Neural progenitor cell (in vitro differentiated cells): Measurements from ENCODE around the gene ATP5F1C. TPM values are rescaled to one million over a fixed set of nuclear protein-coding genes. Genes with fewer than 3 reads are reported as not detected.
"Not testable (repeated sequence)": the region's sequence is repeated elsewhere in the genome, so short reads cannot be mapped to it uniquely, and the experiment has no call there.

ENCODE experiments used
- DNase-seq: peaks from one replicate; pipeline ENCODE4 v3.0.0-alpha.2; 2016; ENCODE audit warnings: low spot score
- H2AFZ ChIP-seq: fragments of 200-600 bp; sonication (generic); replicated peaks from 2 replicates; pipeline ENCODE4 v1.6.1; 2016; ENCODE audit warnings: antibody characterized with exemption
- H3F3A ChIP-seq: fragments of 200-600 bp; sonication (generic); 2 replicates; pipeline ENCODE4 v1.6.1; 2016; ENCODE audit warnings: antibody characterized with exemption, low read depth
- H3K27ac ChIP-seq: fragments of 200-600 bp; sonication (generic); 2 replicates; pipeline ENCODE4 v1.5.1; 2016; ENCODE audit warnings: mild to moderate bottlenecking
- H3K27me3 ChIP-seq: fragments of 200-600 bp; sonication (generic); 2 replicates; pipeline ENCODE4 v1.6.1; 2016; ENCODE audit warnings: mild to moderate bottlenecking, moderate library complexity
- H3K36me3 ChIP-seq: fragments of 200-600 bp; sonication (generic); 2 replicates; pipeline ENCODE4 v1.5.1; 2016
- H3K4me1 ChIP-seq: fragments of 200-600 bp; sonication (generic); 2 replicates; pipeline ENCODE4 v1.6.1; 2016; ENCODE audit warnings: mixed run types
- H3K4me2 ChIP-seq: fragments of 200-600 bp; sonication (generic); 2 replicates; pipeline ENCODE4 v1.6.1; 2016
- H3K4me3 ChIP-seq: fragments of 200-600 bp; sonication (generic); 2 replicates; pipeline ENCODE4 v1.5.1; 2016
- H3K79me2 ChIP-seq: fragments of 200-600 bp; sonication (generic); 2 replicates; pipeline ENCODE4 v1.6.1; 2016; ENCODE audit warnings: low read depth
- H3K9ac ChIP-seq: fragments of 200-600 bp; sonication (generic); 2 replicates; pipeline ENCODE4 v1.6.1; 2016
- H3K9me3 ChIP-seq: fragments of 200-600 bp; sonication (generic); 2 replicates; pipeline ENCODE4 v1.5.1; 2016; ENCODE audit warnings: low read depth
- H4K20me1 ChIP-seq: fragments of 200-600 bp; sonication (generic); 2 replicates; pipeline ENCODE4 v1.6.1; 2016; ENCODE audit warnings: low read depth
- H3K27ac Mint-ChIP-seq: 3 replicates; pipeline ENCODE4 v1.8.0; 2021; ENCODE audit warnings: mixed read lengths
- H3K27me3 Mint-ChIP-seq: 2 replicates; pipeline ENCODE4 v1.8.0; 2022; ENCODE audit warnings: low read depth, mild to moderate bottlenecking, inconsistent platforms, moderate library complexity, mixed read lengths; ENCODE audit not compliant: insufficient read depth
- H3K36me3 Mint-ChIP-seq: 3 replicates; pipeline ENCODE4 v1.8.0; 2021; ENCODE audit warnings: mixed read lengths
- H3K4me1 Mint-ChIP-seq: 3 replicates; pipeline ENCODE4 v1.8.0; 2021; ENCODE audit warnings: mixed read lengths
- H3K4me3 Mint-ChIP-seq: 3 replicates; pipeline ENCODE4 v1.8.0; 2021; ENCODE audit warnings: mild to moderate bottlenecking, moderate library complexity, mixed read lengths
- H3K9me3 Mint-ChIP-seq: 3 replicates; pipeline ENCODE4 v1.8.0; 2020; ENCODE audit warnings: mixed read lengths
- CTCF ChIP-seq: fragments of 200-600 bp; sonication (generic); IDR thresholded peaks from 2 replicates; pipeline ENCODE4 v1.5.1; 2017; ENCODE audit warnings: antibody characterized with exemption, mild to moderate bottlenecking
- EZH2 ChIP-seq: fragments of 200-600 bp; sonication (generic); IDR thresholded peaks from 2 replicates; pipeline ENCODE4 v1.6.1; 2017; ENCODE audit warnings: antibody characterized with exemption, mild to moderate bottlenecking, moderate library complexity
- EZH2phosphoT487 ChIP-seq: fragments of 200-600 bp; sonication (generic); IDR thresholded peaks from 2 replicates; pipeline ENCODE4 v1.6.1; 2017; ENCODE audit warnings: antibody characterized with exemption
- total RNA-seq: library from RNA; depleted of rRNA; stranded (reverse); fragments of >200 nt; gene quantifications from 2 replicates; pipeline ENCODE4 v1.2.3, GENCODE V29; 2015; ENCODE audit warnings: low replicate concordance

The ATP5F1C gene
- 356 and 466 TPM in 2 replicates for total RNA-seq

- no peak within 1 kb of the TSS for H3K4me3 Mint-ChIP-seq
- DNase-seq, result peak; percentile 98
These were observed at the start of gene ATP5F1C, which contains the start of gene KIN for GRCh38 chr10:7787857-7788638. TSS of gene ATP5F1C (plus strand) at chr10:7788177. CDS start at chr10:7788208, 31 bp downstream. TSS of gene KIN (minus strand) at chr10:7787993. CDS start at chr10:7787933, 60 bp downstream.

GRCh38 chr10:7738536-7739407, 49.2 kb upstream of the ATP5F1C start:
- H3K4me1 Mint-ChIP-seq, result peaks cover 15% of the 10 kb centered on the region
- no peak overlapping the region for H3K4me2 ChIP-seq
- no peak for DNase-seq
- no peaks in the 10 kb centered on the region for H3F3A ChIP-seq
- H3K36me3 ChIP-seq, result no peaks in the 10 kb centered on the region
- no peak for TF ChIP-seq EZH2
- no peak for TF ChIP-seq CTCF
- TF ChIP-seq EZH2phosphoT487, result no peak
- no peak overlapping the region for H3K4me3 ChIP-seq
- H3K36me3 Mint-ChIP-seq, result no peaks in the 10 kb centered on the region
- no peak overlapping the region for H3K27ac Mint-ChIP-seq
- H3K27me3 ChIP-seq, result no peaks in the 10 kb centered on the region
- H3K4me3 Mint-ChIP-seq, result no peak overlapping the region
- no peaks in the 10 kb centered on the region for H4K20me1 ChIP-seq
- no peak overlapping the region for H3K9ac ChIP-seq
- H2AFZ ChIP-seq, result peak overlapping the region; percentile 13
- H3K9me3 ChIP-seq, result no peaks in the 10 kb centered on the region
- no peak overlapping the region for H3K27ac ChIP-seq
- no peaks in the 10 kb centered on the region for H3K4me1 ChIP-seq
- no peaks in the 10 kb centered on the region for H3K27me3 Mint-ChIP-seq
- no peaks in the 10 kb centered on the region for H3K79me2 ChIP-seq
- no peaks in the 10 kb centered on the region for H3K9me3 Mint-ChIP-seq

More at GRCh38 chr10:7787857-7788638, at the start of gene ATP5F1C, which contains the start of gene KIN:
- Mint-ChIP-seq H3K27me3 (no peaks in the 10 kb centered on the region), H3K36me3 (peaks cover 12% of the 10 kb centered on the region), H3K9me3 (no peaks in the 10 kb centered on the region), H3K27ac (peak within 1 kb of the TSS; percentile 92), H3K4me1 (peaks cover 20% of the 10 kb centered on the region)
- peak within 1 kb of the TSS; percentile 86 for H3K4me3 ChIP-seq
- H3K9me3 ChIP-seq, result no peaks in the 10 kb centered on the region
- H2AFZ ChIP-seq, result peak within 1 kb of the TSS; percentile 85
- no peaks in the 10 kb centered on the region for H3F3A ChIP-seq
- peaks cover 17% of the 10 kb centered on the region for H3K4me1 ChIP-seq
- H3K79me2 ChIP-seq, result peaks cover 99% of the 10 kb centered on the region
- no peak within 1 kb of the TSS for H3K27ac ChIP-seq
- TF ChIP-seq EZH2phosphoT487, result no peak
- no peak for TF ChIP-seq CTCF
- no peak for TF ChIP-seq EZH2
- peak within 1 kb of the TSS; percentile 85 for H3K4me2 ChIP-seq
- H3K36me3 ChIP-seq, result peaks cover 2% of the 10 kb centered on the region
- peaks cover 79% of the 10 kb centered on the region for H4K20me1 ChIP-seq
- H3K27me3 ChIP-seq, result no peaks in the 10 kb centered on the region
- H3K9ac ChIP-seq, result peak within 1 kb of the TSS; percentile 94

- no peak overlapping the region for H3K4me2 ChIP-seq
- no peak overlapping the region for H3K9ac ChIP-seq
- no peaks in the 10 kb centered on the region for H4K20me1 ChIP-seq
- Mint-ChIP-seq H3K9me3 (no peaks in the 10 kb centered on the region), H3K4me3 (no peak overlapping the region), H3K27ac (no peak overlapping the region), H3K36me3 (no peaks in the 10 kb centered on the region), H3K4me1 (peaks cover 6% of the 10 kb centered on the region), H3K27me3 (no peaks in the 10 kb centered on the region)
- H3F3A ChIP-seq, result no peaks in the 10 kb centered on the region
- no peak for DNase-seq
- no peaks in the 10 kb centered on the region for H3K36me3 ChIP-seq
- H3K27ac ChIP-seq, result no peak overlapping the region
- no peaks in the 10 kb centered on the region for H3K79me2 ChIP-seq
- H3K4me1 ChIP-seq, result no peaks in the 10 kb centered on the region
- TF ChIP-seq EZH2phosphoT487 (no peak), EZH2 (no peak), CTCF (no peak)
- H3K4me3 ChIP-seq, result no peak overlapping the region
- no peak overlapping the region for H2AFZ ChIP-seq
- no peaks in the 10 kb centered on the region for H3K9me3 ChIP-seq
- H3K27me3 ChIP-seq, result no peaks in the 10 kb centered on the region
These were observed 43.7 kb upstream of the ATP5F1C start for GRCh38 chr10:7744307-7744706.

GRCh38 chr10:7748637-7749036, 39.3 kb upstream of the ATP5F1C start:
- H2AFZ ChIP-seq, H3K4me1 ChIP-seq, H4K20me1 ChIP-seq, H3K4me1 Mint-ChIP-seq, H3K79me2 ChIP-seq, H3K4me2 ChIP-seq, H3K9ac ChIP-seq, H3K9me3 ChIP-seq, H3K36me3 ChIP-seq, DNase-seq, H3K27me3 ChIP-seq, H3K4me3 ChIP-seq, H3K4me3 Mint-ChIP-seq, H3K9me3 Mint-ChIP-seq, H3K27ac Mint-ChIP-seq, H3K27me3 Mint-ChIP-seq, H3K36me3 Mint-ChIP-seq, H3F3A ChIP-seq, H3K27ac ChIP-seq: not testable (repeated sequence)
